ENCODE data around the gene CNOT1. TPM values are rescaled to one million over a fixed set of nuclear protein-coding genes. Genes with fewer than 3 reads are reported as not detected.

CNOT1 gene
- total and polyA plus RNA-seq, 4 donors: 34.0 to 131 (median 78.5) TPM

GRCh38 chr16:58542291-58542690 is 87.3 kb downstream of the CNOT1 start:
- Histone ChIP-seq H3K9me3 (ENCODE audit: control insufficient read depth in 4 of 4, low read length in 3 of 4) (no peaks in the 10 kb centered on the region), H3K27ac (ENCODE audit: low read depth in 1 of 2, low read length in 2 of 2) (no peak overlapping the region), H3K4me1 (ENCODE audit: control insufficient read depth in 4 of 4, insufficient read depth in 4 of 4, low read length in 3 of 4) (peaks cover 0 to 2% (median 0%) of the 10 kb centered on the region in 4 donors), H3K27me3 (ENCODE audit: control insufficient read depth in 4 of 4, insufficient read depth in 4 of 4, low read length in 3 of 4) (no peaks in the 10 kb centered on the region), H3K9ac (ENCODE audit: low read depth in 1 of 2, low read length in 2 of 2) (no peak overlapping the region), H3K4me3 (ENCODE audit: low read depth in 1 of 3, low read length in 3 of 3) (no peak overlapping the region), H3K36me3 (ENCODE audit: control insufficient read depth in 4 of 4, insufficient read depth in 3 of 4, low read depth in 1 of 4, low read length in 3 of 4) (peaks cover 15 to 93% (median 79%) of the 10 kb centered on the region in 4 donors)
- TF ChIP-seq ATF3 (IDR thresholded peaks at IDR 0.05): no peak
- TF ChIP-seq RAD21 (IDR thresholded peaks at IDR 0.05): no peak
- TF ChIP-seq EGR1 (IDR thresholded peaks at IDR 0.05; ENCODE audit: low read depth in 2 of 2): no peak
- TF ChIP-seq HNF4A (conservative IDR thresholded peaks at IDR 0.05): no peak
- TF ChIP-seq FOXA1 (IDR thresholded peaks at IDR 0.05): no peak
- no peak for TF ChIP-seq MAX (IDR thresholded peaks at IDR 0.05)
- 87% methylated on average over 1 of the region's 1 CpG for WGBS
- DNase-seq (ENCODE audit: low spot score): no peak

GRCh38 chr16:58541711-58542110 is 87.9 kb downstream of the CNOT1 start:
- H3K27me3 ChIP-seq (ENCODE audit: control insufficient read depth in 4 of 4, insufficient read depth in 4 of 4, low read length in 3 of 4): no peaks in the 10 kb centered on the region
- H3K4me3 ChIP-seq (ENCODE audit: low read depth in 1 of 3, low read length in 3 of 3): no peak overlapping the region
- WGBS: 93% methylated on average over 2 of the region's 2 CpGs
- no peak overlapping the region for H3K9ac ChIP-seq (ENCODE audit: low read depth in 1 of 2, low read length in 2 of 2)
- no peaks in the 10 kb centered on the region for H3K9me3 ChIP-seq (ENCODE audit: control insufficient read depth in 4 of 4, low read length in 3 of 4)
- H3K4me1 ChIP-seq (ENCODE audit: control insufficient read depth in 4 of 4, insufficient read depth in 4 of 4, low read length in 3 of 4): peaks cover 0 to 3% (median 1%) of the 10 kb centered on the region in 4 donors
- no peak for DNase-seq (ENCODE audit: low spot score)
- H3K27ac ChIP-seq (ENCODE audit: low read depth in 1 of 2, low read length in 2 of 2): no peak overlapping the region
- H3K36me3 ChIP-seq (ENCODE audit: control insufficient read depth in 4 of 4, insufficient read depth in 3 of 4, low read depth in 1 of 4, low read length in 3 of 4): peaks cover 15 to 93% (median 81%) of the 10 kb centered on the region in 4 donors
- TF ChIP-seq MAX (IDR thresholded peaks at IDR 0.05) (no peak), RXRA (IDR thresholded peaks at IDR 0.05) (no peak), HNF4A (conservative IDR thresholded peaks at IDR 0.05) (no peak), SP1 (IDR thresholded peaks at IDR 0.05) (no peak), FOXA2 (IDR thresholded peaks at IDR 0.05) (no peak), RAD21 (IDR thresholded peaks at IDR 0.05) (no peak)

- TF ChIP-seq FOXA1 (IDR thresholded peaks at IDR 0.05): no peak
- no peak for TF ChIP-seq JUND (IDR thresholded peaks at IDR 0.05)
- TF ChIP-seq REST (IDR thresholded peaks at IDR 0.05): no peak
- no peak for TF ChIP-seq SP1 (IDR thresholded peaks at IDR 0.05)
- TF ChIP-seq ATF3 (IDR thresholded peaks at IDR 0.05): no peak
- no peak for TF ChIP-seq GABPA (IDR thresholded peaks at IDR 0.05 in 1 of 2, conservative IDR thresholded peaks at IDR 0.05 in 1 of 2)
- TF ChIP-seq CTCF (IDR thresholded peaks at IDR 0.05; ENCODE audit: low read depth, low read length, missing input control): no peak
- TF ChIP-seq MAX (IDR thresholded peaks at IDR 0.05): no peak
- no peak for TF ChIP-seq EGR1 (IDR thresholded peaks at IDR 0.05; ENCODE audit: low read depth in 2 of 2)
- no peak for TF ChIP-seq FOXA2 (IDR thresholded peaks at IDR 0.05)
- TF ChIP-seq RXRA (IDR thresholded peaks at IDR 0.05): no peak
- TF ChIP-seq HNF4G (IDR thresholded peaks at IDR 0.05): no peak
- TF ChIP-seq HNF4A (conservative IDR thresholded peaks at IDR 0.05): no peak
- no peak for TF ChIP-seq TAF1 (conservative IDR thresholded peaks at IDR 0.05)
- WGBS: 81% methylated on average over 10 of the region's 10 CpGs
- Histone ChIP-seq H3K9ac (ENCODE audit: low read depth in 1 of 2, low read length in 2 of 2) (no peak overlapping the region), H3K27ac (ENCODE audit: low read depth in 1 of 2, low read length in 2 of 2) (no peak overlapping the region), H3K9me3 (ENCODE audit: control insufficient read depth in 4 of 4, low read length in 3 of 4) (no peaks in the 10 kb centered on the region), H3K36me3 (ENCODE audit: control insufficient read depth in 4 of 4, insufficient read depth in 3 of 4, low read depth in 1 of 4, low read length in 3 of 4) (peaks cover 23 to 86% (median 71%) of the 10 kb centered on the region in 4 donors), H3K27me3 (ENCODE audit: control insufficient read depth in 4 of 4, insufficient read depth in 4 of 4, low read length in 3 of 4) (no peaks in the 10 kb centered on the region), H3K4me3 (ENCODE audit: low read depth in 1 of 3, low read length in 3 of 3) (no peak overlapping the region), H3K4me1 (ENCODE audit: control insufficient read depth in 4 of 4, insufficient read depth in 4 of 4, low read length in 3 of 4) (peaks cover 0 to 7% (median 3%) of the 10 kb centered on the region in 4 donors)
- no peak for DNase-seq (ENCODE audit: low spot score)
Observed at GRCh38 chr16:58537124-58537906, 92.3 kb downstream of the CNOT1 start.

All from liver (tissue), 9 donors.